Bone marrow (tissue), 2 donors: ENCODE results near the gene PIGT.

Source experiments
- DNase-seq, 2 donors: peaks; one replicate each; lab custom pipeline; 2025; lab: John Stamatoyannopoulos, UW

PIGT gene

GRCh38 chr20:45415822-45416637 lies at the start of gene PIGT:
Gene PIGT, plus strand, starts transcription at chr20:45416141. Its CDS starts 16 bp downstream, at chr20:45416157.
- peak; percentile 43 to 78 for DNase-seq

GRCh38 chr20:45366192-45366591 lies 49.7 kb upstream of the PIGT start:
- DNase-seq, result no peak

- DNase-seq, result no peak
These were observed 49.3 kb upstream of the PIGT start for GRCh38 chr20:45366631-45367030.

- no peak for DNase-seq
These were observed 48.8 kb upstream of the PIGT start for GRCh38 chr20:45367126-45367525.

DNA sequence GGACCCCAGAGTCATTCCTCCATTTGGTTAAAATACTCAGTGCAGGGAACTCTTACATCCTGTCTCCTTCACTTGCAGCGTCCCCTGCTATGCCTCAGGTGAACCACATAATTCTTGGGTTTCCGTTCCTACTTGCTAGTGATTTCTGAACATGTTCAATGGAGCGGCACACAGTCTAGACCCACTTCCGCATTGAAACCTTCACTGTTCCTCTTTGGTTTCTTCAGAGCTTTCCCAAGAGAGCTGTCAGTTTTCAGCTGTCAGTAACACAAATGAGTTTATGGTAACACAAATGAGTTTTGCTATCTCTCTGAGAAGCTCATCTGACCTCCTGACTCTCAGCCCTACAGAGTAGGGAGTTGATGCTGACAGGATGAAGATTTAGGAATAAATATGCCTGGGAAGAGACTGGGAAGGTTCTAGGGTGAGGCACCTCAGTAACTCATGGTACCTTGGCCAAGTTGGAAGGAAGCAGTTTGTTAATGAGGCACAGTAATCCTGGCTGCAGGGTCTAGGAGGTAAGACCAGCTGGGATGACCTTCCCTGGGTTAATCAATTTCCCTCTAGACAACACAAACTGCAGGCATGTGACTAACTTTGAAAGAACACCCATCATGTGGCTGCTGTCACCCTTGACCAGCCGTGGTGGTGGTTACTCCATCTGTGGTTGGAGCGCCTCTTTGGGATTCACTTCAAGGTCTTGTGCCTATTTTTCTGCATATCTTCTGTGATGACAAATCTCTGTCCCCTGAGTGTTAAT lies 47.5 kb upstream of the PIGT start:
- DNase-seq, result peak in 1 of 2 donors; percentile 34

GRCh38 chr20:45370571-45371160 lies 45.3 kb upstream of the PIGT start:
- DNase-seq, result no peak

GRCh38 chr20:45372241-45372640 lies 43.7 kb upstream of the PIGT start:
- DNase-seq, result no peak

GRCh38 chr20:45372646-45373352 lies 43.1 kb upstream of the PIGT start:
- no peak for DNase-seq

DNA sequence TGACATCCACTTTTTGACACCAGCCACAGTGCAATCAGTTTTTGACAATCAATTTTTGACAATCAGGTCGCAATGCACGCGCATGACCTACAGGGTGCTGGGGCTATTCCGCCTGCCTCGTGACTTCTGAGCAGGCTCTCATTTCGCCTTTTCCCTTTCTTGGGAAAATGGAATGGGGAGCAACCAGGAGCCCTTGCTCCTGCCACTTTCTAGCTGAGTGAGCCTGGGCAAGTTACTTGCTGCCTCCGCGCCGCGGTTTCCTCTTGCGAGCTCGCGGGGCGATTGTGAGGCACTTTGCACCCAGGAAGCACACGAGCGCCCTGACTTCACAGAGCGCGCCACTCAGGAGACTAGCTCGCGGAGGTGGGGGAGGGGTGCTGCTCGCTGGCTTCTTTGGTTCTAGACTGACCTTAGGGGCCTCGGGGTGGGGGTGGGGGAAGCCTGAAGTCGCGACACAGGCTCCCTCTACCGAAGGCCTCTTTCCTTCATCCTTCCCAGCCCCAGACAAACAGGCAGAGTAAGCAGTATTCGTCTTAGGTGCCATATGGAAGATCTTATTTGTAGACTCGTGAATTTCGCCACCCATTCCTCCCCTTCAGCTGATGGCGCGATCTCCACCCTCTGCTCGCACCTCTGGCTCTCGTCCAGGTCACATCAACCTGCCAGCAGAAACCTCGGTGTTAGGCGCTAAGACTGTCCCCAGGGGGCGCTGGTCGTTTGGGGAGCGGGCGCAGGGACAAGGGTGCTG lies 42.4 kb upstream of the PIGT start:
- DNase-seq, result peak; percentile 42 to 80

GRCh38 chr20:45374101-45374467 lies 41.9 kb upstream of the PIGT start:
- DNase-seq, result no peak

DNA sequence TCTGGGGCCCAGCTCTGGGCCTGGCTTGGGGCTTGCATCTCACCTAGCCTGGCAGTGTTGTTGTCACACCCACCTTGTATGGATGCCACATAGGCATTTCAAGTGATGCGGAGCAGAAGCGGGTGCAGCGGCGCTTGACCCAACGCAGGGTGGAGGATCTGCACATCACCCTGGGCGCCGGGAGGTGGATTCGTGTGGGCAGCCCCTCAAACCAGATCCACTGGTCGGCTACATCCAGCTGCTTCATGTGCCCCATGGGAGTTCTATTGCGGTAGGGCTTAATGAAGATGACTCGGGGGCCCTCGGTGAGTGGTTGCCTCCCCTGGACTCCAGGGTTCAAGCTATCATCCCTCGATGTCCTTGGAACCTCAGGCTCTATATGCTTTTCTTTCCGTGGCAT lies 41.0 kb upstream of the PIGT start:
- no peak for DNase-seq

DNA sequence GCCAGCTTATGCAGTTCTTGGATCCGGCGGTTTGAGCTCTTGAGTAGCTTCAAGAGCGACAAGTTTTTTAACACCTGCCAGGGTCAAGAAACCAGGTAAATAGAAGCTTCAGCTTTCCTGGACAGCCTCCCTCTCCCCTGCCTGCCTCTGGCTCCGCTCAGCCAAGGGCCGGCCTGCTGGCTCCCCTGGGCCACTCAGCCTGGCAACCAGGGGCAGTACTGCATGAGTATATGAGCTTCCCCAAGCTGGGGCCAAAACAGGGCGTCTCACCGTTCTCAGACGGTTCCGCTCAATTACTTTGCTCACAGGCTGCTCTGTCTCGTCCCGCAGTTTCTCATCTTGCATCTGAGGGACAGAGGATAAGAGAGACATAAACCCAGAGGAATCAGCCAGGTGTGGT lies 38.7 kb upstream of the PIGT start:
- DNase-seq, result no peak

- DNase-seq, result no peak
These were observed 37.8 kb upstream of the PIGT start, which contains the start of gene TP53TG5 for GRCh38 chr20:45378191-45378590. Gene TP53TG5, minus strand, starts transcription at chr20:45378325. Its CDS starts 89 bp downstream, at chr20:45378236.

- DNase-seq, result no peak
These were observed 28.7 kb upstream of the PIGT start for GRCh38 chr20:45387274-45387673.

- no peak for DNase-seq
These were observed 25.0 kb upstream of the PIGT start for GRCh38 chr20:45390931-45391330.

GRCh38 chr20:45391559-45391958 lies 24.4 kb upstream of the PIGT start:
- DNase-seq, result no peak

DNA sequence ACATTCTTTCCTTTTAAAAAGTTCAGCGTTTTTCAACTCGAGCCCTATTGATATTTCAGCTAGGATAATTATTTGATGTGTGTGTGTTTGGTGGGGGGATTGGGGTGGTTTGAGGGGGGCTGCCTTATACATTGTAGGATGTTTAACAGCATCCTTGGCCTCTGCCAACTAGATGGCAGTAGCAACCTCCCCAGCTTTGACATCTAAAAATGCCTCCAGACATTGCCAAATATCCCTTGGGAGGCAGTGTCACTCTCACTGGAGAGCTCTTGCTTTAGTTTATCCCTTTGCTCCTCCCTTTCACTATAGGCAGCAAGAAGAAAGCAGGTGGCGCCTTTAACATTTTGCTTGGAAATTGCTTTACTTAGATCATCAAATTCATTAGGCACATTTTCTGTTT lies 23.2 kb upstream of the PIGT start:
- DNase-seq, result no peak

DNA sequence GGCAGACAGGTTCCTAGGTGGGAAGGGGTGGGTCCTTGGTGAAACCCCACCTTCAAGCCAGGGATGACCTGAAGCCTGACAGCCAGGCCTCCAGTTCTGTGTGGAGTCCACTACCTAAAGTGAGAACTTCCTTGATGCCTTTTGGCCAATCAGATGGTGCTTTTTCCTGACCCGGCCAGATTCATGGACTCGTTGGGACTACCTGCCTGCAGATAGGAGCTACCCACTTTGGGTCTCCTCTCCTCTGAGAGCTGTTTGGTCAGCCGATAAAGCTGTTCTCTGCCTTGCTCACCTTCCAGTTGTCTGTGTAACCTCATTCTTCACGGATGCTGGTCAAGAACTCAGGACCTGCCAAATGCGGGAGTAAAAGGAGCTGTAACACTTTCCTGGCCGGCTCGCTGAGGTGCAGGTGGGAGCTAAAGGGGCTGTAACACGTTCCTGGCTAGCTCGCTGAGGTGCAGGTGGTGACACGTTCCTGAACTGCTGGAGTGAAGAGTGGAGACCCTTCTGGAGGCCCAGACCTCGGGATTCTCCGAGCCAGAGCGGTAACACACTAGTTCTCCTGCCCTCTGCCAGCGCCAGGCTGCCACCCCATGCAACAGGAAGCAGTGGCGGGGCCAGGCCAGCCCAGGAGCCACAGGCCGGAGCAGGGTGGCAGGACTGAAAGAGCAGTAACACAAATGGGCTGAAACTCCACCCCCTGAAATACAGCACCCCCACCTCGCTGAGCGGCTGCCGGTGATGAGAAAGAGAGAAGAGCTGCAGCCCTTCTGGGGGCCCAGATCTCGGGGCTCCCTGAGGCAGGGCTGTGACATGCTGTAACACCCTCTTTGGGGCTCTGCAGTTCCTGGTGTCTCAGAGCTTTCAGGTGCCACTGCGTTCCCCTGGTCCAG lies 21.5 kb upstream of the PIGT start:
- DNase-seq, result no peak

- DNase-seq, result no peak
These were observed 20.9 kb upstream of the PIGT start for GRCh38 chr20:45395114-45395415.

DNA sequence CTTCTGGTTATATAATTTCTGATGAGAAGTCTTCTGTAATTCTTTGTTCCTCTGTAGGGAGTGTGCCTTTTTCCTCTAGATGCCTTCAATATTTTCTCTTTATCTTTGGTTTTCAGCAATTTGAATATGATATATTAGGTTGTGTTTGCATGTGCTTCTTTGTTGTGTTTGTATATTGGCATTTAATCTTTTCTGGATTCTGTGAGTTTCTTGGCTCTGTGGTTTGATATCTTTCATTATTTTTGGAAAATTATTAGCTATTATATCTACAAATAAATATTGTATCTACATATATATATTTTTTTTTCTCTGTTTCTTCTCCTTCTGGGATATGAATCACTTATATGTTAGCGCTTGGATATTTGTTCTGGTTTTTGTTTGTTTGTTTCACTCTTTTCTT lies 16.9 kb upstream of the PIGT start:
- DNase-seq, result no peak
